Neural progenitor cell (in vitro differentiated cells): Measurements from ENCODE around the gene MAP2. TPM values are rescaled to one million over a fixed set of nuclear protein-coding genes. Genes with fewer than 3 reads are reported as not detected.

Experiments
- DNase-seq: peaks from one replicate; pipeline ENCODE4 v3.0.0-alpha.2; 2016; ENCODE audit warnings: low spot score
- H2AFZ ChIP-seq: fragments of 200-600 bp; sonication (generic); replicated peaks from 2 replicates; pipeline ENCODE4 v1.6.1; 2016; ENCODE audit warnings: antibody characterized with exemption
- H3F3A ChIP-seq: fragments of 200-600 bp; sonication (generic); 2 replicates; pipeline ENCODE4 v1.6.1; 2016; ENCODE audit warnings: antibody characterized with exemption, low read depth
- H3K27ac ChIP-seq: fragments of 200-600 bp; sonication (generic); 2 replicates; pipeline ENCODE4 v1.5.1; 2016; ENCODE audit warnings: mild to moderate bottlenecking
- H3K27me3 ChIP-seq: fragments of 200-600 bp; sonication (generic); 2 replicates; pipeline ENCODE4 v1.6.1; 2016; ENCODE audit warnings: mild to moderate bottlenecking, moderate library complexity
- H3K36me3 ChIP-seq: fragments of 200-600 bp; sonication (generic); 2 replicates; pipeline ENCODE4 v1.5.1; 2016
- H3K4me1 ChIP-seq: fragments of 200-600 bp; sonication (generic); 2 replicates; pipeline ENCODE4 v1.6.1; 2016; ENCODE audit warnings: mixed run types
- H3K4me2 ChIP-seq: fragments of 200-600 bp; sonication (generic); 2 replicates; pipeline ENCODE4 v1.6.1; 2016
- H3K4me3 ChIP-seq: fragments of 200-600 bp; sonication (generic); 2 replicates; pipeline ENCODE4 v1.5.1; 2016
- H3K79me2 ChIP-seq: fragments of 200-600 bp; sonication (generic); 2 replicates; pipeline ENCODE4 v1.6.1; 2016; ENCODE audit warnings: low read depth
- H3K9ac ChIP-seq: fragments of 200-600 bp; sonication (generic); 2 replicates; pipeline ENCODE4 v1.6.1; 2016
- H3K9me3 ChIP-seq: fragments of 200-600 bp; sonication (generic); 2 replicates; pipeline ENCODE4 v1.5.1; 2016; ENCODE audit warnings: low read depth
- H4K20me1 ChIP-seq: fragments of 200-600 bp; sonication (generic); 2 replicates; pipeline ENCODE4 v1.6.1; 2016; ENCODE audit warnings: low read depth
- H3K27ac Mint-ChIP-seq: 3 replicates; pipeline ENCODE4 v1.8.0; 2021; ENCODE audit warnings: mixed read lengths
- H3K27me3 Mint-ChIP-seq: 2 replicates; pipeline ENCODE4 v1.8.0; 2022; ENCODE audit warnings: low read depth, mild to moderate bottlenecking, inconsistent platforms, moderate library complexity, mixed read lengths; ENCODE audit not compliant: insufficient read depth
- H3K36me3 Mint-ChIP-seq: 3 replicates; pipeline ENCODE4 v1.8.0; 2021; ENCODE audit warnings: mixed read lengths
- H3K4me1 Mint-ChIP-seq: 3 replicates; pipeline ENCODE4 v1.8.0; 2021; ENCODE audit warnings: mixed read lengths
- H3K4me3 Mint-ChIP-seq: 3 replicates; pipeline ENCODE4 v1.8.0; 2021; ENCODE audit warnings: mild to moderate bottlenecking, moderate library complexity, mixed read lengths
- H3K9me3 Mint-ChIP-seq: 3 replicates; pipeline ENCODE4 v1.8.0; 2020; ENCODE audit warnings: mixed read lengths
- EZH2 ChIP-seq: fragments of 200-600 bp; sonication (generic); IDR thresholded peaks from 2 replicates; pipeline ENCODE4 v1.6.1; 2017; ENCODE audit warnings: antibody characterized with exemption, mild to moderate bottlenecking, moderate library complexity
- EZH2phosphoT487 ChIP-seq: fragments of 200-600 bp; sonication (generic); IDR thresholded peaks from 2 replicates; pipeline ENCODE4 v1.6.1; 2017; ENCODE audit warnings: antibody characterized with exemption
- total RNA-seq: library from RNA; depleted of rRNA; stranded (reverse); fragments of >200 nt; gene quantifications from 2 replicates; pipeline ENCODE4 v1.2.3, GENCODE V29; 2015; ENCODE audit warnings: low replicate concordance
- TF ChIP-seq, protein P1 (sequence below): fragments of 200-600 bp; sonication (generic); IDR thresholded peaks from 2 replicates; pipeline ENCODE4 v1.5.1; 2017; ENCODE audit warnings: antibody characterized with exemption, mild to moderate bottlenecking

Gene MAP2
- total RNA-seq, 1 donor from 2014 or later = 102 TPM

DNA sequence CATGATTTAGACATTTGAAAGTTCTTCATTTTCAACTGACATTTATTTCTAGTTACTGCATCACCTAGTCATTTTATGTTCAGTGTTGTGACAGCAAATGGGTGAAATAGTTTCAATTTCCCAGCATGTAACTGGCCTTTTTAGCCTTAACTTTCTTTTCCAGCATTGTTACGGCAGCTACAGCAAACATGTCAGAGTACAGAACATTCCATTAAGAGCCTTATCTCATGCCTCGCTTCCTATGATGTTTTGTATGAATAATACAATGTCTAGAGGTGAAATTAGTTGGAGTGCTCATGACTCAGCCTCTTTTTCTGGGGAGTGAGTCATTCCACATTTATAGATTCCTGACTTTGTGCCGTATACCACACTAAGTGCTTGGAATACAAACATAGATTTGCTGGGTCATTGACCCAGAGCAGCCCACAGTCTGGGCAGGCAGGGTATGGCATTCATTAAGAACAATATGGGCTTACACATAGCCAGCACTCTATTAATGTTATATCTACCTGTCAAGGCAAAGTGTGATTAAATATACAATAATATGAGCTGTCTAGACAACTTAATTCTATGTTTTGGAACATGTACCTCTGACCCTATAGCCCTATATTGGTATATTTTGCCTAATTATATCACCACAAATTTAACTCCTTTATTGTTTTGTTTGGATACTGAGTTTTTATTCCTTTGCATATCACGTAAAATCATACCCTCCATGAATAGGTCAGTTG lies 72.2 kb downstream of the MAP2 start:
- H3K27me3 Mint-ChIP-seq = peaks cover 2% of the 10 kb centered on the region
- peaks cover 17% of the 10 kb centered on the region for H3K4me1 Mint-ChIP-seq
- no peak overlapping the region for H3K27ac Mint-ChIP-seq
- Histone ChIP-seq H3K27ac (no peak overlapping the region), H2AFZ (no peak overlapping the region), H3F3A (no peaks in the 10 kb centered on the region), H3K79me2 (no peaks in the 10 kb centered on the region), H3K4me1 (no peaks in the 10 kb centered on the region), H3K4me2 (no peak overlapping the region), H4K20me1 (no peaks in the 10 kb centered on the region), H3K36me3 (no peaks in the 10 kb centered on the region), H3K9ac (no peak overlapping the region), H3K27me3 (no peaks in the 10 kb centered on the region), H3K4me3 (no peak overlapping the region), H3K9me3 (peaks cover 2% of the 10 kb centered on the region)
- no peak overlapping the region for H3K4me3 Mint-ChIP-seq
- DNase-seq = no peak
- H3K9me3 Mint-ChIP-seq = peaks cover 54% of the 10 kb centered on the region
- peaks cover 61% of the 10 kb centered on the region for H3K36me3 Mint-ChIP-seq
- TF ChIP-seq EZH2phosphoT487 (no peak), EZH2 (no peak)
- TF ChIP-seq, protein P1, sequence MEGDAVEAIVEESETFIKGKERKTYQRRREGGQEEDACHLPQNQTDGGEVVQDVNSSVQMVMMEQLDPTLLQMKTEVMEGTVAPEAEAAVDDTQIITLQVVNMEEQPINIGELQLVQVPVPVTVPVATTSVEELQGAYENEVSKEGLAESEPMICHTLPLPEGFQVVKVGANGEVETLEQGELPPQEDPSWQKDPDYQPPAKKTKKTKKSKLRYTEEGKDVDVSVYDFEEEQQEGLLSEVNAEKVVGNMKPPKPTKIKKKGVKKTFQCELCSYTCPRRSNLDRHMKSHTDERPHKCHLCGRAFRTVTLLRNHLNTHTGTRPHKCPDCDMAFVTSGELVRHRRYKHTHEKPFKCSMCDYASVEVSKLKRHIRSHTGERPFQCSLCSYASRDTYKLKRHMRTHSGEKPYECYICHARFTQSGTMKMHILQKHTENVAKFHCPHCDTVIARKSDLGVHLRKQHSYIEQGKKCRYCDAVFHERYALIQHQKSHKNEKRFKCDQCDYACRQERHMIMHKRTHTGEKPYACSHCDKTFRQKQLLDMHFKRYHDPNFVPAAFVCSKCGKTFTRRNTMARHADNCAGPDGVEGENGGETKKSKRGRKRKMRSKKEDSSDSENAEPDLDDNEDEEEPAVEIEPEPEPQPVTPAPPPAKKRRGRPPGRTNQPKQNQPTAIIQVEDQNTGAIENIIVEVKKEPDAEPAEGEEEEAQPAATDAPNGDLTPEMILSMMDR = no peak

DNA sequence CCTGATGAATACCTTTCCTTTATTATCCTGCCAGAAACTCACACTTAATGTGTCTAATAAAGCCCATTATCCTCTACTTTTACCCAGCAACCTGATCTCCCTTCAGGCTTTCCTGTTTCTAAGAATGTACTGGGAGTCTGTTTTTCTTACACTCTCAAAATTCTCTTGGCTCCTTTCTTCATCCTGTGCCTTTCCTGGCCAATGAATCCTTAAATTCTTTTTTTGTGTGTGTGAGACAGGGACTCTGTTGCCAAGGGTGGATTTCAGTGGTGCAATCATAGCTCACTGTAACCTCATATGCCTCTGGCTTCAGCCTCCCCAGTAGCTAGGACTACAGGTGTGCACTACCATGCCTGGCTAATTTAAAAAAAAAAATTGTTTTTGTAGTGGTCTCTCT lies 72.7 kb downstream of the MAP2 start:
- H3K9ac ChIP-seq = no peak overlapping the region
- no peaks in the 10 kb centered on the region for H3K27me3 ChIP-seq
- no peak overlapping the region for H3K4me3 Mint-ChIP-seq
- H4K20me1 ChIP-seq = no peaks in the 10 kb centered on the region
- H3K9me3 Mint-ChIP-seq = peaks cover 48% of the 10 kb centered on the region
- H3K79me2 ChIP-seq = no peaks in the 10 kb centered on the region
- no peaks in the 10 kb centered on the region for H3K4me1 ChIP-seq
- no peak overlapping the region for H3K4me3 ChIP-seq
- H3K27me3 Mint-ChIP-seq = peaks cover 2% of the 10 kb centered on the region
- H3F3A ChIP-seq = no peaks in the 10 kb centered on the region
- no peak for DNase-seq
- H3K27ac ChIP-seq = no peak overlapping the region
- peaks cover 19% of the 10 kb centered on the region for H3K4me1 Mint-ChIP-seq
- H3K27ac Mint-ChIP-seq = no peak overlapping the region
- H3K9me3 ChIP-seq = no peaks in the 10 kb centered on the region
- no peaks in the 10 kb centered on the region for H3K36me3 ChIP-seq
- peaks cover 58% of the 10 kb centered on the region for H3K36me3 Mint-ChIP-seq
- H3K4me2 ChIP-seq = no peak overlapping the region
- no peak overlapping the region for H2AFZ ChIP-seq
- TF ChIP-seq, protein P1 = no peak
- no peak for TF ChIP-seq EZH2phosphoT487
- TF ChIP-seq EZH2 = no peak

DNA sequence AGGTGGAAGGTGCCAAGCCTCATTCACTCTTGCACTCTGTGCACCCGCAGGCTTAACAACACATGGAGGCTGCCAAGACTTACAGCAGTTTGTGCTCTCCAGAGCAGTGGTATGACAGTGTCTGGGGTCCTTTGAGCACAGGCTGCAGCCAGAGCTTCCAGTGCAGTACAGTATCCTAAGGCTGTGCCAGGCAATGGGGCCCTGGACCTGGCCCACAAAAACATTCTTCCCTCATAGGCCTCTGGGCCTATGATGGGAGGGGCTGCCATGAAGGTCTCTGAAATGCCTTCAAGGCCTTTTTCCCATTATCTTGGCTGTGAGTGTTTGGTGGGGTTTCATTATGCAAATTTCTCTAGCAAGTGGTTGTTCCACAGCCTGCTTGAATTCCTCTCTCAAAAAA lies 74.8 kb downstream of the MAP2 start:
- no peaks in the 10 kb centered on the region for H3K4me1 ChIP-seq
- no peaks in the 10 kb centered on the region for H3K36me3 ChIP-seq
- H3K4me2 ChIP-seq = no peak overlapping the region
- H2AFZ ChIP-seq = no peak overlapping the region
- no peaks in the 10 kb centered on the region for H3F3A ChIP-seq
- no peak overlapping the region for H3K4me3 ChIP-seq
- Mint-ChIP-seq H3K4me3 (no peak overlapping the region), H3K27me3 (peaks cover 2% of the 10 kb centered on the region), H3K4me1 (peaks cover 23% of the 10 kb centered on the region), H3K9me3 (peaks cover 29% of the 10 kb centered on the region), H3K27ac (no peak overlapping the region), H3K36me3 (peaks cover 46% of the 10 kb centered on the region)
- no peak overlapping the region for H3K9ac ChIP-seq
- DNase-seq = no peak
- no peaks in the 10 kb centered on the region for H3K79me2 ChIP-seq
- H3K9me3 ChIP-seq = no peaks in the 10 kb centered on the region
- no peak overlapping the region for H3K27ac ChIP-seq
- H4K20me1 ChIP-seq = no peaks in the 10 kb centered on the region
- TF ChIP-seq, protein P1 = no peak
- no peak for TF ChIP-seq EZH2
- no peak for TF ChIP-seq EZH2phosphoT487
- no peaks in the 10 kb centered on the region for H3K27me3 ChIP-seq
